ENCODE results near the gene PERM1. TPM values are rescaled to one million over a fixed set of nuclear protein-coding genes. Genes with fewer than 3 reads are reported as not detected.

The PERM1 gene
- total and polyA plus RNA-seq, 9 of the 15 experiments (the other 6 are each of a cell fraction or from before 2014, with no cell fraction given): not detected

- no peak for TF ChIP-seq ZNF518B (CRISPR knock-in tag; IDR thresholded peaks at IDR 0.05)
- no peak for TF ChIP-seq HMBOX1 (IDR thresholded peaks at IDR 0.05)
- TF ChIP-seq IRF1 (CRISPR knock-in tag; IDR thresholded peaks at IDR 0.05; ENCODE audit: borderline replicate concordance): no peak
- no peak for TF ChIP-seq AFF4 (CRISPR knock-in tag; IDR thresholded peaks at IDR 0.05)
- peak in 2 of 3 experiments; percentile 50 to 52 for TF ChIP-seq YY1 (IDR thresholded peaks at IDR 0.05; ENCODE audit: borderline replicate concordance in 1 of 3, control insufficient read depth in 1 of 3, extremely low read depth in 1 of 3, insufficient read depth in 3 of 3, insufficient read length in 1 of 3, insufficient replicate concordance in 2 of 3, low read depth in 1 of 3, low read length in 2 of 3)
- TF ChIP-seq CTBP1 (IDR thresholded peaks at IDR 0.05; ENCODE audit: borderline replicate concordance): peak; percentile 80
- no peak for TF ChIP-seq NR1H2 (CRISPR knock-in tag; IDR thresholded peaks at IDR 0.05)
- TF ChIP-seq MTA2 (IDR thresholded peaks at IDR 0.05; ENCODE audit: low read depth): no peak
- TF ChIP-seq ZFX (CRISPR knock-in tag; IDR thresholded peaks at IDR 0.05): peak; percentile 42
- TF ChIP-seq ZNF717 (CRISPR knock-in tag; IDR thresholded peaks at IDR 0.05): no peak
- no peak for TF ChIP-seq FOXM1 (IDR thresholded peaks at IDR 0.05; ENCODE audit: low read depth)
- TF ChIP-seq FOXM1 (CRISPR knock-in tag; IDR thresholded peaks at IDR 0.05; ENCODE audit: low read depth): 0 out of 2 replicates have a peak, but pooled peaks have one; percentile 16
- no peak for TF ChIP-seq ATF1 (CRISPR knock-in tag; IDR thresholded peaks at IDR 0.05)
- TF ChIP-seq ATF1 (tag; IDR thresholded peaks at IDR 0.05): no peak
- TF ChIP-seq ZNF3 (CRISPR knock-in tag; IDR thresholded peaks at IDR 0.05): no peak
- TF ChIP-seq EHMT2 (IDR thresholded peaks at IDR 0.05): no peak
- TF ChIP-seq MAFF (IDR thresholded peaks at IDR 0.05; ENCODE audit: low read length): no peak
- TF ChIP-seq MECOM (CRISPR knock-in tag; IDR thresholded peaks at IDR 0.05): no peak
These were observed 21.3 kb downstream of the PERM1 start, which contains the start of gene KLHL17 (continued) for GRCh38 chr1:960363-961131.

Measured in K562 (cell line).